SK-N-SH treated with all-trans-retinoic acid at 6 μM for 48 hours (cell line): ENCODE measurements around the gene BCR.

Experiments
- ARNTL ChIP-seq: fragments of 450-650 bp; formaldehyde crosslinking; IDR thresholded peaks from 2 replicates; pipeline ENCODE4 v1.5.0; 2020; ENCODE audit warnings: low read depth, mild to moderate bottlenecking, moderate library complexity, borderline replicate concordance
- CSDC2 ChIP-seq: fragments of 250-450 bp; sonication (Bioruptor Pico); IDR thresholded peaks from 2 replicates; pipeline ENCODE4 v1.5.0; 2020; ENCODE audit warnings: mild to moderate bottlenecking, moderate library complexity
- GLIS3 ChIP-seq: fragments of 250-450 bp; sonication (Bioruptor Pico); IDR thresholded peaks from 2 replicates; pipeline ENCODE4 v1.5.0; 2020; ENCODE audit warnings: mild to moderate bottlenecking, moderate library complexity
- ISL1 ChIP-seq: fragments of 250-450 bp; sonication (Bioruptor Pico); IDR thresholded peaks from 2 replicates; pipeline ENCODE4 v2.1.2; 2022; ENCODE audit warnings: mild to moderate bottlenecking, moderate library complexity
- OSR1 ChIP-seq: fragments of 250-450 bp; sonication (Bioruptor Pico); IDR thresholded peaks from 2 replicates; pipeline ENCODE4 v1.8.0; 2022; ENCODE audit warnings: moderate library complexity, mild to moderate bottlenecking, inconsistent platforms
- PATZ1 ChIP-seq: fragments of 250-450 bp; sonication (Bioruptor Pico); IDR thresholded peaks from 2 replicates; pipeline ENCODE4 v1.8.0; 2020; ENCODE audit warnings: mild to moderate bottlenecking, moderate library complexity, borderline replicate concordance
- POU6F1 ChIP-seq: fragments of 250-450 bp; sonication (Bioruptor Pico); IDR thresholded peaks from 2 replicates; pipeline ENCODE4 v1.8.0; 2021; ENCODE audit warnings: low read depth, mild to moderate bottlenecking, moderate library complexity, borderline replicate concordance
- RARB ChIP-seq: fragments of 250-450 bp; sonication (Bioruptor Pico); IDR thresholded peaks from 2 replicates; pipeline ENCODE4 v1.8.0; 2021; ENCODE audit warnings: mild to moderate bottlenecking, moderate library complexity
- SNAI2 ChIP-seq: fragments of 250-450 bp; sonication (Bioruptor Pico); IDR thresholded peaks from 2 replicates; pipeline ENCODE4 v1.5.0; 2020; ENCODE audit warnings: mild to moderate bottlenecking, moderate library complexity
- TCF4 ChIP-seq: fragments of 250-450 bp; sonication (Bioruptor Pico); IDR thresholded peaks from 2 replicates; pipeline ENCODE4 v1.8.0; 2021; ENCODE audit warnings: mild to moderate bottlenecking, moderate library complexity, borderline replicate concordance
- ZFP30 ChIP-seq: fragments of 450-650 bp; formaldehyde crosslinking; IDR thresholded peaks from 2 replicates; pipeline ENCODE4 v1.5.0; 2022; ENCODE audit warnings: mild to moderate bottlenecking, moderate library complexity
- ZNF565 ChIP-seq: fragments of 450-650 bp; formaldehyde crosslinking; conservative IDR thresholded peaks from 2 replicates; pipeline ENCODE4 v1.5.0; 2020; ENCODE audit warnings: low read depth, mild to moderate bottlenecking, moderate library complexity
- ZNF70 ChIP-seq: fragments of 450-650 bp; formaldehyde crosslinking; IDR thresholded peaks from 2 replicates; pipeline ENCODE4 v1.5.0; 2020; ENCODE audit warnings: mild to moderate bottlenecking, moderate library complexity
- ZNF8 ChIP-seq: fragments of 450-650 bp; formaldehyde crosslinking; IDR thresholded peaks from 2 replicates; pipeline ENCODE4 v1.5.0; 2020; ENCODE audit warnings: mild to moderate bottlenecking, moderate library complexity

- TF ChIP-seq RARB, result no peak
- TF ChIP-seq OSR1 (CRISPR knock-in tag), result no peak
- TF ChIP-seq CSDC2 (CRISPR knock-in tag), result no peak
- no peak for TF ChIP-seq PATZ1 (CRISPR knock-in tag)
- no peak for TF ChIP-seq ZNF565 (CRISPR knock-in tag)
- TF ChIP-seq TCF4 (CRISPR knock-in tag), result no peak
- TF ChIP-seq ZNF8, result no peak
- TF ChIP-seq POU6F1 (CRISPR knock-in tag), result no peak
- TF ChIP-seq ZNF70 (CRISPR knock-in tag), result no peak
- TF ChIP-seq ARNTL, result no peak
- no peak for TF ChIP-seq ISL1 (CRISPR knock-in tag)
- TF ChIP-seq GLIS3 (CRISPR knock-in tag), result no peak
- TF ChIP-seq ZFP30 (CRISPR knock-in tag), result no peak
- no peak for TF ChIP-seq SNAI2
Observed at GRCh38 chr22:23215294-23216241, 35.3 kb downstream of the BCR start.
